Measurements from ENCODE around the gene S100A9. TPM values are rescaled to one million over a fixed set of nuclear protein-coding genes. Genes with fewer than 3 reads are reported as not detected.

Gene S100A9
- total RNA-seq, 1 experiment from 2014 or later, result not detected

DNA sequence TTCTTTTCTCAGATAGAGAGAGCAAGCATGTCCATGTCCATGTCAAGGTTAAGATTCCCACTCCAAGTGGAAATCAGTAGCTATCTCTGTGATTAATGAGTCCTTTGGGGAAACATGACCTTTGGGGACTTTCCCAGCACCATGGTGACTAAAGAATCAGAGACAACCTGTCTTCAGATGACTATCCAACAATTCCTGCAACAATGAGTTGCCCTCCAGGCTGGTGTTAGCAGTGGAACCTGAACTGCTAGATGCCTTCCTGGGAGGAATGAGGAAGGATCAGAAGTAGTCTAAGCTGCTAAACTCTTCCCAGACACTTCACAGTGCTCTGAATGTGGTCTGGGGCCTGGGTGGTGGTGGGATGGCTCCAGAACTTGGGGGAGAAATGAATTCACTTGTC is 6.5 kb downstream of the S100A9 start:
- no peak overlapping the region for H3K4me2 ChIP-seq (ENCODE audit: insufficient read depth, insufficient read length, low read length)
- H2BK12ac ChIP-seq (ENCODE audit: insufficient read length, low read depth, low read length), result no peak overlapping the region
- H4K20me1 ChIP-seq (ENCODE audit: control insufficient read depth, insufficient read depth, insufficient read length), result no peaks in the 10 kb centered on the region
- no peaks in the 10 kb centered on the region for H3K79me1 ChIP-seq (ENCODE audit: insufficient read depth, low read depth, low read length, poor library complexity, severe bottlenecking)
- no peaks in the 10 kb centered on the region for H3K27me3 ChIP-seq (ENCODE audit: insufficient read depth, low read length)
- no peak overlapping the region for H4K8ac ChIP-seq (replicated peaks; ENCODE audit: insufficient read length, low read depth, low read length)
- no peak for DNase-seq
- H3K14ac ChIP-seq (ENCODE audit: insufficient read depth, low read length), result no peak overlapping the region
- no peak overlapping the region for H2BK120ac ChIP-seq (ENCODE audit: low read depth, low read length, poor library complexity, severe bottlenecking)
- H3K9ac ChIP-seq (ENCODE audit: extremely low read depth, insufficient read length, low read length), result no peak overlapping the region
- Mint-ChIP-seq H3K4me1 (no peaks in the 10 kb centered on the region), H3K27me3 (ENCODE audit: low read depth) (peaks cover 2% of the 10 kb centered on the region), H3K4me3 (no peak overlapping the region), H3K27ac (no peak overlapping the region), H3K9me3 (peaks cover 0 to 6% of the 10 kb centered on the region in 2 experiments; a peak in 1 of 5 replicates), H3K36me3 (ENCODE audit: insufficient read depth in 1 of 3, low read depth in 3 of 3) (no peaks in the 10 kb centered on the region)
- no peak overlapping the region for H2BK20ac ChIP-seq (ENCODE audit: low read depth, low read length, poor library complexity, severe bottlenecking)
- no peaks in the 10 kb centered on the region for H3K79me2 ChIP-seq (ENCODE audit: insufficient read depth, low read length)
- H3K23me2 ChIP-seq (ENCODE audit: insufficient read length, low read depth, low read length, poor library complexity, severe bottlenecking), result no peaks in the 10 kb centered on the region
- H3K4ac ChIP-seq (ENCODE audit: low read depth, low read length), result no peak overlapping the region
- no peak overlapping the region for H3K27ac ChIP-seq (ENCODE audit: insufficient read length, low read depth, low read length)
- H2BK15ac ChIP-seq (ENCODE audit: low read depth, low read length), result no peak overlapping the region
- no peak overlapping the region for H4K5ac ChIP-seq (ENCODE audit: insufficient read length, low read depth, low read length)
- H2BK5ac ChIP-seq (ENCODE audit: insufficient read length, low read length), result no peak overlapping the region
- H3T11ph ChIP-seq (ENCODE audit: low read length), result no peak overlapping the region
- H4K91ac ChIP-seq (ENCODE audit: insufficient read length, low read depth, low read length), result no peak overlapping the region
- H2AFZ ChIP-seq (ENCODE audit: low read length), result no peak overlapping the region
- H3K23ac ChIP-seq (ENCODE audit: insufficient read length, low read depth, low read length), result no peak overlapping the region
- H3K56ac ChIP-seq (ENCODE audit: insufficient read length, low read depth, low read length), result no peak overlapping the region
- H2AK5ac ChIP-seq (ENCODE audit: insufficient read length, low read length), result no peak overlapping the region
- TF ChIP-seq, protein P1, sequence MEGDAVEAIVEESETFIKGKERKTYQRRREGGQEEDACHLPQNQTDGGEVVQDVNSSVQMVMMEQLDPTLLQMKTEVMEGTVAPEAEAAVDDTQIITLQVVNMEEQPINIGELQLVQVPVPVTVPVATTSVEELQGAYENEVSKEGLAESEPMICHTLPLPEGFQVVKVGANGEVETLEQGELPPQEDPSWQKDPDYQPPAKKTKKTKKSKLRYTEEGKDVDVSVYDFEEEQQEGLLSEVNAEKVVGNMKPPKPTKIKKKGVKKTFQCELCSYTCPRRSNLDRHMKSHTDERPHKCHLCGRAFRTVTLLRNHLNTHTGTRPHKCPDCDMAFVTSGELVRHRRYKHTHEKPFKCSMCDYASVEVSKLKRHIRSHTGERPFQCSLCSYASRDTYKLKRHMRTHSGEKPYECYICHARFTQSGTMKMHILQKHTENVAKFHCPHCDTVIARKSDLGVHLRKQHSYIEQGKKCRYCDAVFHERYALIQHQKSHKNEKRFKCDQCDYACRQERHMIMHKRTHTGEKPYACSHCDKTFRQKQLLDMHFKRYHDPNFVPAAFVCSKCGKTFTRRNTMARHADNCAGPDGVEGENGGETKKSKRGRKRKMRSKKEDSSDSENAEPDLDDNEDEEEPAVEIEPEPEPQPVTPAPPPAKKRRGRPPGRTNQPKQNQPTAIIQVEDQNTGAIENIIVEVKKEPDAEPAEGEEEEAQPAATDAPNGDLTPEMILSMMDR (conservative IDR thresholded peaks at IDR 0.05), result no peak
- no peaks in the 10 kb centered on the region for H3K4me1 ChIP-seq (ENCODE audit: insufficient read depth, low read length)
- H3K18ac ChIP-seq (ENCODE audit: insufficient read length, low read depth, low read length), result no peak overlapping the region
- no peaks in the 10 kb centered on the region for H3K9me3 ChIP-seq (ENCODE audit: control insufficient read depth, low read depth, low read length)

Data from H9 (cell line).